Activated B cell treated with CpG ODN at 0.5 μM for 24 hours (primary cell): ENCODE measurements around the gene TBXA2R. TPM values are rescaled to one million over a fixed set of nuclear protein-coding genes. Genes with fewer than 3 reads are reported as not detected.
A peak's percentile ranks its signal among the peaks of the same experiment; 100 is the strongest.

ENCODE experiments used
- ATAC-seq: fragments of 200-7000 bp; cut with Tn5 transposase; one replicate; pipeline ENCODE4 v1.10.0; 2021; ENCODE audit warnings: low read depth, mild to moderate bottlenecking, moderate library complexity
- CTCF ChIA-PET: fragments of 350-600 bp; sonication (Branson Sonifier 250); formaldehyde crosslinking; loops from one replicate; lab custom pipeline; 2021; ENCODE audit warnings: antibody characterized with exemption; lab: Charles Lee
- POLR2A ChIA-PET: fragments of 350-600 bp; sonication (Branson Sonifier 250); formaldehyde crosslinking; loops from one replicate; lab custom pipeline; 2021; ENCODE audit warnings: antibody characterized with exemption; lab: Charles Lee
- DNase-seq: peaks from one replicate; pipeline ENCODE4 v3.0.0; 2022
- H3K27ac Mint-ChIP-seq: one replicate; pipeline ENCODE4 v1.8.0; 2020; ENCODE audit warnings: mixed read lengths
- H3K27me3 Mint-ChIP-seq: one replicate; pipeline ENCODE4 v1.8.0; 2021; ENCODE audit warnings: mixed read lengths
- H3K36me3 Mint-ChIP-seq: one replicate; pipeline ENCODE4 v1.8.0; 2021; ENCODE audit warnings: low read depth, mixed read lengths
- H3K4me1 Mint-ChIP-seq: one replicate; pipeline ENCODE4 v1.8.0; 2021; ENCODE audit warnings: mixed read lengths
- H3K4me3 Mint-ChIP-seq: one replicate; pipeline ENCODE4 v1.8.0; 2020; ENCODE audit warnings: mild to moderate bottlenecking, mixed read lengths
- H3K9me3 Mint-ChIP-seq: one replicate; pipeline ENCODE4 v1.8.0; 2020; ENCODE audit warnings: mixed read lengths
- intact Hi-C: fragments of 100-400 bp; cut with micrococcal nuclease; formaldehyde crosslinking; loops from one replicate; pipeline ENCODE4 v1.15.1; 2024
- total RNA-seq: library from RNA; stranded (reverse); gene quantifications from 2 replicates; pipeline ENCODE4 v1.2.3, GENCODE V29; 2022
- TF ChIP-seq, protein P1 (sequence below): fragments of 200-600 bp; IDR thresholded peaks from one replicate; pipeline ENCODE4 v1.8.0; 2022; ENCODE audit warnings: antibody characterized with exemption, mild to moderate bottlenecking

TBXA2R gene
- total RNA-seq, 1 donor from 2014 or later: 0.47 TPM

DNA sequence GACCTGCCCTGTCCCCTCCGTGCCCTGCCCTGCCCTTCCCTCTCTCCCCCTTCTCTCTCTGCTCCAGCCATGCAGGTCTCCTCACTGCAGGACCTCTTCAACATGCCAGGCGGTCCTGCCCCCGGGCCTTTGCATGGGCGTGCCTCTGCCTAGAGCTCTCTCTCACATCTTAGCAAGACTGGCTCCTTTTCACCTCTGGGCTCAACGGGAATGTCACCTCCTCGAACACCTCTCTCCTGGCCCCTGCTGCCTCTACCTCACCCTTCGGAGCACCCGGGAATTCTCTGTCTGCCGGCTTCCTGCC lies 54.9 kb downstream of the TBXA2R start:
- ATAC-seq: no peak
- Mint-ChIP-seq H3K27ac (peak overlapping the region; percentile 9), H3K36me3 (peaks cover 20% of the 10 kb centered on the region), H3K27me3 (no peaks in the 10 kb centered on the region), H3K4me1 (peaks cover 51% of the 10 kb centered on the region), H3K9me3 (no peaks in the 10 kb centered on the region), H3K4me3 (no peak overlapping the region)
- TF ChIP-seq, protein P1, sequence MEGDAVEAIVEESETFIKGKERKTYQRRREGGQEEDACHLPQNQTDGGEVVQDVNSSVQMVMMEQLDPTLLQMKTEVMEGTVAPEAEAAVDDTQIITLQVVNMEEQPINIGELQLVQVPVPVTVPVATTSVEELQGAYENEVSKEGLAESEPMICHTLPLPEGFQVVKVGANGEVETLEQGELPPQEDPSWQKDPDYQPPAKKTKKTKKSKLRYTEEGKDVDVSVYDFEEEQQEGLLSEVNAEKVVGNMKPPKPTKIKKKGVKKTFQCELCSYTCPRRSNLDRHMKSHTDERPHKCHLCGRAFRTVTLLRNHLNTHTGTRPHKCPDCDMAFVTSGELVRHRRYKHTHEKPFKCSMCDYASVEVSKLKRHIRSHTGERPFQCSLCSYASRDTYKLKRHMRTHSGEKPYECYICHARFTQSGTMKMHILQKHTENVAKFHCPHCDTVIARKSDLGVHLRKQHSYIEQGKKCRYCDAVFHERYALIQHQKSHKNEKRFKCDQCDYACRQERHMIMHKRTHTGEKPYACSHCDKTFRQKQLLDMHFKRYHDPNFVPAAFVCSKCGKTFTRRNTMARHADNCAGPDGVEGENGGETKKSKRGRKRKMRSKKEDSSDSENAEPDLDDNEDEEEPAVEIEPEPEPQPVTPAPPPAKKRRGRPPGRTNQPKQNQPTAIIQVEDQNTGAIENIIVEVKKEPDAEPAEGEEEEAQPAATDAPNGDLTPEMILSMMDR: no peak
- intact Hi-C loops: loop anchor here (10.0 kb wide), 1 partner anchor 513 kb away; the partner anchor contains the start of gene ZBTB7A
- CTCF ChIA-PET: no interaction called here
- POLR2A ChIA-PET: interaction anchor here (0.7 to 0.9 kb wide), 3 partner anchors 21 to 429 kb away, joined by 3 to 6 read pairs (median 6); partner anchors contain the start of genes FZR1 and HMG20B
- DNase-seq: no peak

DNA sequence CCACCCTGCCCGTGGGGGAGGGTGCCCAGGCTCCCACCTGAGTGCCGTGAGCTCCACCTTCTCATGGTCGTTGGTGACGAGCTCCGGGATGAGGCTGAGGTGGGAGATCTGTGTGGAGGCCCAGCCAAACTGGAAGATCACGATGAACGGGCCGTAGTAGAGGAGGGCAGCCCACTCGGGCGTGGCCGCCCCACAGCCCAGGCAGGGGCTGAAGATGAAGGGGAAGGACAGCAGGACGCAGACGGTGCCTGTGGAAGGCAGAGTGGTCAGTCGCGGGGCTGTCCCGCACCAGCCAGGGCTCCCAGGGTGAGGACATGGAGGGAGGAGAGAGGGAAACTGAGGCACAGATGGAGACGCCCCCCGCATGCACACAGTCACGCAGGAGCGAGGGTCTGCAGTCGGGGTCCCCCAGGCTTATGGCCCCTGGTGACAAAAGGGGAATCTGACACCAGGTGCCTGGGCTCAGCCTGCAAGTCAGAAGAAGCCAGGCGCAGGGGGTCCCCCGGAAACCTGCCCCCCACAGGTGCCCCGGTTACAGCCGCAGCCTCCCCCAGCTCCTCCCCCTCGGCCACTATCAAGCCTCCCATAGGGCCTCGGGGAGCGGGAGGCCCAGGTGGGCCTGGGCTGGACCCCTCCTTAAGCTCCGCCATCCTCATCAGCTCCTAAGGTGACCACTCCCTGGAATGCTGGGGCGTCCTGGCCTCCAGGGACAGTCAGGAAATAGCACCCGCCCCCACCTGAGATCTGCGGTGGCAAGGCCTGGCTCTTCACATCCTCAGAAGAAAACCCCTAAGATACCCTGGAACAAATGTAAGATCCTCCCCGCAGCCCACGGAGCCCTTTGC lies 55.5 kb downstream of the TBXA2R start:
- Mint-ChIP-seq H3K9me3 (no peaks in the 10 kb centered on the region), H3K27ac (peak overlapping the region; percentile 41), H3K36me3 (peaks cover 19% of the 10 kb centered on the region), H3K4me1 (peaks cover 45% of the 10 kb centered on the region), H3K27me3 (no peaks in the 10 kb centered on the region), H3K4me3 (no peak overlapping the region)
- TF ChIP-seq, protein P1: no peak
- CTCF ChIA-PET: interaction anchor here (0.6 kb wide), 1 partner anchor 17 kb away, joined by 4 read pairs; no protein-coding TSS in a partner anchor
- POLR2A ChIA-PET: interaction anchor here (0.6 kb wide), 1 partner anchor 455 kb away, joined by 3 read pairs; no protein-coding TSS in a partner anchor
- ATAC-seq (no peak), DNase-seq (no peak)
- intact Hi-C loops: loop anchor here (10.0 kb wide), 1 partner anchor 514 kb away; the partner anchor contains the start of gene ZBTB7A

DNA sequence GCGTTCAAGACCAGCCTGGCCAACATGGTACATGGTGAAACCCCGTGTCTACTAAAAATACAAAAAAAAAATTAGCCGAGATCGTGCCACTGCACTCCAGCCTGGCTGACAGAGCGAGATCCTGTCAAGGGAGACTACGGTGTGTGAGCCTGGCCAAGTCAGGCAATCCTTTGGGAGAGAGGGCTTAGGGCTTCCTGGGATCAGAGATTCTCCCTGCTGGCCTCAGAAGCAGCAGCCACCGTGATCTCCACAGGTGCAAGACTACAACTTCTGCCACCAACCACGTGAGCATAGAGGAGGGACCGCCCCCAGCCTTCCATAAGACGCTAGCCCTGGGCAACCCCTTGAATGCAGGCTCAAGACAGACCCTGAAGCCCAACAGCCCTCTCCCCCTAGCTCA lies 56.9 kb downstream of the TBXA2R start:
- intact Hi-C loops: loop anchor here (10.0 kb wide), 1 partner anchor 515 kb away; the partner anchor contains the start of gene ZBTB7A
- H3K27me3 Mint-ChIP-seq: no peaks in the 10 kb centered on the region
- ATAC-seq: no peak
- H3K4me3 Mint-ChIP-seq: no peak overlapping the region
- peaks cover 39% of the 10 kb centered on the region for H3K4me1 Mint-ChIP-seq
- H3K9me3 Mint-ChIP-seq: no peaks in the 10 kb centered on the region
- H3K36me3 Mint-ChIP-seq: peaks cover 27% of the 10 kb centered on the region
- DNase-seq: no peak
- POLR2A ChIA-PET: interaction anchor here (0.6 kb wide), 1 partner anchor 677 kb away, joined by 4 read pairs; no protein-coding TSS in a partner anchor
- CTCF ChIA-PET: no interaction called here
- TF ChIP-seq, protein P1: no peak
- H3K27ac Mint-ChIP-seq: no peak overlapping the region

DNA sequence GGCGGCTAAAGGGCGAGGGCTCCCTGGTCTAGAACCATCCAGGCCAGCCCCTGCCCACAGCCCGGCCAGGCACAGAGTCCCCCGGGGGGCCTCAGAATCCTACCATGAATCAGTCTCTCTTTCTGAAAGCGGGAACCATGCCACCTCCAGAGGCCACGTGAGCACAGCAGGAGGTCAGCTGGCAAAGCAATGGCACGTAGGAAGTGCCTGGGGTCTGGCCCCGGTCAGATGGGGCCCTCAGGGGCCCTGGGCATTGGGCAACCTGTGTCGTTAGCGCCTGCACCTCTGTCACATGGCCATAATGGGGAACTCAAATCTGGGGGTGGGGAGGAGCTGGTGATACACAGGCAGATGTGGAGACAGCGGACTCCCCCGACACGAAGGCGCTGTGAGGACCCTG lies 58.1 kb downstream of the TBXA2R start:
- Mint-ChIP-seq H3K27ac (no peak overlapping the region), H3K9me3 (no peaks in the 10 kb centered on the region), H3K27me3 (no peaks in the 10 kb centered on the region), H3K36me3 (peaks cover 27% of the 10 kb centered on the region), H3K4me1 (peaks cover 29% of the 10 kb centered on the region), H3K4me3 (no peak overlapping the region)
- intact Hi-C loops: no loop called here
- ATAC-seq (no peak), DNase-seq (no peak)
- CTCF ChIA-PET: no interaction called here
- POLR2A ChIA-PET: no interaction called here
- TF ChIP-seq, protein P1: no peak

DNA sequence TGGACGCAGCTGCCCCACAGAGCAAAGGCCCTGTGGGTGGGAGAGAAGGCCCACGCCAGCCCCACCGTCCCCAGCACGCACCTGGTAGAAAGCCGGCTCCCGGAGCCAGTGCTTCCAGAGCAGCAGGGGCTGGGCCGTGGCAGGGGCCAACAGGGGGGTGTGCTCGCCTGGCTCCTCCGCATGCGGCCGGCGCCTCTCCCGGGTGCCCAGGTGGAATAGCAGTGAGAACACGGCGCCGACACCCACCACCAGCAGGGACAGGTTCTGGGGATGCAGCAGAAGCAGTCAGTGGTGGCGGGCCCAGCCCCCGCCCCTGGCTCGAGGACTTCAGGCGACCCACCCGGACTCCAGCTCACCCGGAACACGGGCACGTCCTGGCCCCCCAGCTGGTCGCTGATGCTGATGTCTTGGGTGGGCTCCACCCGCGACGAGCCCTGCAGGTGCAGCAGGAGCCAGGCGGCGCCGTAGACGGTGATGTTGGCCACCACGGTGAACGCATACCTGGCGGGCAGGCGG lies 58.9 kb downstream of the TBXA2R start:
- Mint-ChIP-seq H3K27ac (no peak overlapping the region), H3K4me1 (peaks cover 21% of the 10 kb centered on the region), H3K4me3 (no peak overlapping the region), H3K36me3 (peaks cover 27% of the 10 kb centered on the region), H3K27me3 (no peaks in the 10 kb centered on the region), H3K9me3 (no peaks in the 10 kb centered on the region)
- TF ChIP-seq, protein P1: no peak
- intact Hi-C loops: no loop called here
- ATAC-seq: no peak
- POLR2A ChIA-PET: interaction anchor here (0.6 kb wide), 1 partner anchor 74 kb away, joined by 8 read pairs; no protein-coding TSS in a partner anchor
- DNase-seq: no peak
- CTCF ChIA-PET: interaction anchor here (4.3 kb wide), 1 partner anchor 9 kb away, joined by 37 read pairs; the partner anchor contains the start of gene MFSD12
